Cardiac fibroblast (primary cell): ENCODE measurements around the gene LMBRD2.

ENCODE experiments used
- DNase-seq, 2 donors: peaks; one replicate each; pipeline versions ENCODE4 v3.0.0 to v3.0.0-alpha.2; 2010; ENCODE audit warnings: low read depth in 2 of 2
- H3K4me3 ChIP-seq, 2 donors: replicated peaks in 1 of 2; 1 replicate in 1 of 2; 2 replicates in 1 of 2; pipeline ENCODE4 v1.5.1; 2011; ENCODE audit warnings: low read depth in 2 of 2, low read length in 2 of 2, mild to moderate bottlenecking in 2 of 2, moderate library complexity in 1 of 2
- CTCF ChIP-seq: IDR thresholded peaks from one replicate; pipeline ENCODE4 v1.5.1; 2011; ENCODE audit warnings: low read depth, mild to moderate bottlenecking, low read length, inconsistent platforms

Gene LMBRD2

DNA sequence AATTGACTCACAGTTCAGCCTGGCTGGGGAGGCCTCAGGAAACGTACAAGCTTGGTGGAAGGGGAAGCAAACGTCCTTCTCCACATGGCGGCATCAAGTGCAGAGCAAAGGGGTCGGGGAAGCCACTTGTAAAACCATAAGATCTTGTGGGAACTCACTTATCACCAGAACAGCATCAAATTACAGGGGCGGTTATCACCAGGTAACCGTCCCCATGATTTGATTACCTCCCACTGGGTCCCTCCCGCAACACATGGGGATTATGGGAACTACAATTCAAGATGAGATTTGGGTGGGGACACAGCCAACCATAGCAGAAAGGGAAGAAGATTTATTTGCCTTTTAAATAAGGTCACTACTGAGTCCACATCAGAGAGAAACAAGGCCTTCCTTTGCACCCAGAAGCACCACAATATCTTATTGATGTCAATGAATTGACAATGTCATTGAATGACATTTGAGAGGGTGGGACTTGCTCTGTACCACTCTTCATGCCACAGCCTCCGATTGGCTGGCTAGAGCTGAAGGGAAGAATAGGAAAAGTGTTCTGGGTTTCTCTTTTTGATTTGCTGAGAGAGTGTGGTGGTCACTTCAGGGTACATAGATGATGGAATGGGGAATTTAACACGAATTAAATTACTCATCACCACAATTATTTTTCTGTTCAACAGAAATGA lies 11.3 kb upstream of the LMBRD2 start:
- no peak for TF ChIP-seq CTCF
- no peak for DNase-seq
- no peak overlapping the region for H3K4me3 ChIP-seq

- no peak overlapping the region for H3K4me3 ChIP-seq
- no peak for DNase-seq
- no peak for TF ChIP-seq CTCF
Measured at GRCh38 chr5:36161361-36161760, 9.7 kb upstream of the LMBRD2 start.

- no peak for DNase-seq
- no peak overlapping the region for H3K4me3 ChIP-seq
- TF ChIP-seq CTCF: no peak
Measured at GRCh38 chr5:36160617-36161016, 8.9 kb upstream of the LMBRD2 start.

DNA sequence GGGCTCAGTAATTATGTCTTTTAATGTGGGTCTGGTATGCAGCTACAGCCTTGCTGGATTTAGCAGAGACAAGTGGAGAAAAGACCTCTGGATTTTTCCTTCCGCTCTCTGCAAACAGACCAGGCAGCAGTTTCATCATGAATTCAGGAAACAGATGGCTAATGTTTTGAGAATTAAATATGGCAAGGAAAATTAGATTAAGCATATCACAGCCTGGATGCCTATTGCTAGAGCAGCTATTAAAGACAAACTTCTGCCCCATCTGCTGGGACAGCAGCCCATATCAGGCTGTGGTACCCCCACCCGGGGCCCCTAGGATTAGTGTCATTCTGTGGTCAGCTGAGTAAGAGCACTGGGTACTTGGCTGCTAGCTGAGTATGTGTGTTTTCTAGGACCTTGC lies 6.5 kb upstream of the LMBRD2 start:
- no peak for DNase-seq
- TF ChIP-seq CTCF: no peak
- no peak overlapping the region for H3K4me3 ChIP-seq

GRCh38 chr5:36156619-36157018 lies 4.9 kb upstream of the LMBRD2 start:
- peak; percentile 28 to 58 for DNase-seq
- TF ChIP-seq CTCF: no peak
- no peak overlapping the region for H3K4me3 ChIP-seq

DNA sequence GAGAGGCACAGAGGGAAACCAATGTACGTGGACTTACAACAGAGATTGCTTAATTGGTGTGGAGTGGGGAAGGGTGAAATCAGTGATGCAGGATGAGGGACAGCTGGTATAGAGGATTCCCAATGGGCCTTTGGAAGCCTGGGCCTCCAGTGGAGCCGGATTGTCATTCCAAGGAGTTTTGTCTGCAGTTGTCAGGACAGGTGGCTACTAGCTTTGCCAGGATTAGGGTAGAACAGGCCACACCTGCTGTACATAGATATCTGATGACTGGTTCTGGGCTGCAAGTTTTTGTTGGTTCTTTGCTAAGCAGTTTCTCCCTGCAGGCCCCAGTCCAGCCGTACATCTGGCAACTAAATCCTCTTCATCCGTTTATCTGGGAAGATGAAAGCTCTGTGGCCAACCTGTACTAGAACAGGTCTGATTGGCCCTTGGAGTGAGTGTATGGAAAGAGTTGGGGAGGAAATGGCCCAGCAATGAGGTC lies 4.5 kb upstream of the LMBRD2 start:
- TF ChIP-seq CTCF: no peak
- peak; percentile 35 to 40 for DNase-seq
- H3K4me3 ChIP-seq: no peak overlapping the region

DNA sequence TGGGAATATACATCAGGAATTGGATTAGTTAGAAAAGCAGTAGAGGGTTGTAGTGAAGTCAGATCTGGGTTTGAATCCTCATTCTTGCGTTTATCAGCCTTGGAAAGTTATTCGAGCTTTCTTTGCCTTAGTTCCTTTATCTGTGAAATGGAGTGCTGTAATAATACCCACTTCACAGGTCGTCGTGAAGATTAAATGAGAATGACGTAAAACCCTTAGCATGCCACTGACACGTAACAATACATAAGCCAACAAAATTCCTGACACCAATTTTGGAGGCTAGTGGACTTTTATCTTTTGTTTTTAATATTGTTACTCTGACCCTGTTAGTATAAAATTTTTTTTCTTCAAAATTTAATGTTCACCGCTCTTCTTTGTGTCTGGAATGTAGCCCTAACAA lies 3.6 kb upstream of the LMBRD2 start:
- no peak for DNase-seq
- no peak overlapping the region for H3K4me3 ChIP-seq
- no peak for TF ChIP-seq CTCF
